ENCODE measurements around the gene SMYD3.

The SMYD3 gene

GRCh38 chr1:245923215-245923614 lies 583.9 kb downstream of the SMYD3 start:
- no peak overlapping the region for H3K4me2 ChIP-seq
- no peak overlapping the region for H3K27ac ChIP-seq
- H3K27me3 ChIP-seq = no peaks in the 10 kb centered on the region
- no peak for TF ChIP-seq Cebpa-rat (IDR thresholded peaks at IDR 0.05)
- peaks cover 9 to 22% (median 16%) of the 10 kb centered on the region in 11 experiments for H3K9me3 ChIP-seq (replicated peaks in 1 of 11)
- H3K4me3 ChIP-seq = no peak overlapping the region
- H3K9ac ChIP-seq = no peak overlapping the region
- no peaks in the 10 kb centered on the region for H3K4me1 ChIP-seq
- H3K36me3 ChIP-seq = peaks cover 0 to 21% (median 13%) of the 10 kb centered on the region in 11 experiments; a peak in 12 of 22 replicates
- H4K20me1 ChIP-seq = no peaks in the 10 kb centered on the region

- no peaks in the 10 kb centered on the region for H4K20me1 ChIP-seq
- no peak overlapping the region for H3K4me3 ChIP-seq
- no peak overlapping the region for H3K9ac ChIP-seq
- peaks cover 0 to 8% (median 0%) of the 10 kb centered on the region in 11 experiments; a peak in 8 of 22 replicates for H3K36me3 ChIP-seq
- H3K4me2 ChIP-seq = no peak overlapping the region
- no peak overlapping the region for H3K27ac ChIP-seq
- H3K9me3 ChIP-seq (replicated peaks in 1 of 11) = peaks cover 9 to 22% (median 16%) of the 10 kb centered on the region in 11 experiments
- TF ChIP-seq Cebpa-rat (IDR thresholded peaks at IDR 0.05) = no peak
- H3K27me3 ChIP-seq = no peaks in the 10 kb centered on the region
- H3K4me1 ChIP-seq = no peaks in the 10 kb centered on the region
Measured at GRCh38 chr1:245921417-245921816, 585.7 kb downstream of the SMYD3 start.

- peaks cover 17 to 29% (median 24%) of the 10 kb centered on the region in 11 experiments for H3K9me3 ChIP-seq (replicated peaks in 1 of 11)
- H3K27me3 ChIP-seq = no peaks in the 10 kb centered on the region
- H3K4me1 ChIP-seq = no peaks in the 10 kb centered on the region
- no peaks in the 10 kb centered on the region for H4K20me1 ChIP-seq
- no peak overlapping the region for H3K4me2 ChIP-seq
- H3K9ac ChIP-seq = no peak overlapping the region
- no peak overlapping the region for H3K4me3 ChIP-seq
- peaks cover 0 to 21% (median 10%) of the 10 kb centered on the region in 11 experiments; a peak in 16 of 22 replicates for H3K36me3 ChIP-seq
- no peak overlapping the region for H3K27ac ChIP-seq
- no peak for TF ChIP-seq Cebpa-rat (IDR thresholded peaks at IDR 0.05)
Measured at GRCh38 chr1:245917403-245917802, 589.7 kb downstream of the SMYD3 start.

- no peak overlapping the region for H3K4me2 ChIP-seq
- no peaks in the 10 kb centered on the region for H3K4me1 ChIP-seq
- no peaks in the 10 kb centered on the region for H4K20me1 ChIP-seq
- H3K27ac ChIP-seq = no peak overlapping the region
- H3K27me3 ChIP-seq = no peaks in the 10 kb centered on the region
- no peak for TF ChIP-seq Cebpa-rat (IDR thresholded peaks at IDR 0.05)
- H3K9me3 ChIP-seq (replicated peaks in 1 of 11) = peaks cover 7 to 20% (median 15%) of the 10 kb centered on the region in 11 experiments; a peak in 20 of 22 replicates
- H3K36me3 ChIP-seq = peaks cover 0 to 20% (median 9%) of the 10 kb centered on the region in 11 experiments; a peak in 15 of 22 replicates
- H3K4me3 ChIP-seq = no peak overlapping the region
- no peak overlapping the region for H3K9ac ChIP-seq
Measured at GRCh38 chr1:245915841-245916240, 591.2 kb downstream of the SMYD3 start.

- Histone ChIP-seq H3K4me3 (no peak overlapping the region), H3K27me3 (no peaks in the 10 kb centered on the region), H3K9ac (no peak overlapping the region), H3K9me3 (replicated peaks in 1 of 11) (peaks cover 7 to 15% (median 10%) of the 10 kb centered on the region in 11 experiments; a peak in 18 of 22 replicates), H4K20me1 (no peaks in the 10 kb centered on the region), H3K27ac (no peak overlapping the region), H3K4me2 (no peak overlapping the region), H3K36me3 (peaks cover 0 to 16% (median 9%) of the 10 kb centered on the region in 11 experiments; a peak in 15 of 22 replicates), H3K4me1 (no peaks in the 10 kb centered on the region)
- no peak for TF ChIP-seq Cebpa-rat (IDR thresholded peaks at IDR 0.05)
Measured at GRCh38 chr1:245915406-245915805, 591.7 kb downstream of the SMYD3 start.

GRCh38 chr1:245908543-245908942 lies 598.5 kb downstream of the SMYD3 start:
- Histone ChIP-seq H3K36me3 (peaks cover 2 to 21% (median 12%) of the 10 kb centered on the region in 11 experiments; a peak in 14 of 22 replicates), H4K20me1 (no peaks in the 10 kb centered on the region), H3K4me3 (no peak overlapping the region), H3K27ac (no peak overlapping the region), H3K4me1 (peaks cover 0 to 4% (median 1%) of the 10 kb centered on the region in 10 experiments; a peak in 10 of 20 replicates), H3K27me3 (no peaks in the 10 kb centered on the region), H3K9ac (no peak overlapping the region), H3K4me2 (no peak overlapping the region), H3K9me3 (replicated peaks in 1 of 11) (peaks cover 7 to 22% (median 16%) of the 10 kb centered on the region in 11 experiments; a peak in 21 of 22 replicates)
- no peak for TF ChIP-seq Cebpa-rat (IDR thresholded peaks at IDR 0.05)

- peaks cover 11 to 35% (median 25%) of the 10 kb centered on the region in 11 experiments; a peak in 21 of 22 replicates for H3K9me3 ChIP-seq (replicated peaks in 1 of 11)
- H3K4me2 ChIP-seq = no peak overlapping the region
- H3K4me3 ChIP-seq = no peak overlapping the region
- no peak for TF ChIP-seq Cebpa-rat (IDR thresholded peaks at IDR 0.05)
- H4K20me1 ChIP-seq = no peaks in the 10 kb centered on the region
- H3K9ac ChIP-seq = no peak overlapping the region
- no peak overlapping the region for H3K27ac ChIP-seq
- no peaks in the 10 kb centered on the region for H3K27me3 ChIP-seq
- peaks cover 10 to 26% (median 16%) of the 10 kb centered on the region in 10 experiments for H3K4me1 ChIP-seq
- H3K36me3 ChIP-seq = peaks cover 3 to 24% (median 12%) of the 10 kb centered on the region in 11 experiments; a peak in 14 of 22 replicates
Measured at GRCh38 chr1:245906207-245906606, 600.9 kb downstream of the SMYD3 start.

- H4K20me1 ChIP-seq = no peaks in the 10 kb centered on the region
- H3K27me3 ChIP-seq = no peaks in the 10 kb centered on the region
- peaks cover 3 to 32% (median 14%) of the 10 kb centered on the region in 11 experiments; a peak in 15 of 22 replicates for H3K36me3 ChIP-seq
- H3K4me2 ChIP-seq = peak overlapping the region in 5 of 11 experiments; percentile 9 to 53 (median 44); a peak in 6 of 22 replicates
- H3K9ac ChIP-seq = no peak overlapping the region
- peaks cover 18 to 47% (median 35%) of the 10 kb centered on the region in 10 experiments for H3K4me1 ChIP-seq
- no peak overlapping the region for H3K4me3 ChIP-seq
- peaks cover 11 to 42% (median 29%) of the 10 kb centered on the region in 11 experiments; a peak in 21 of 22 replicates for H3K9me3 ChIP-seq (replicated peaks in 1 of 11)
- H3K27ac ChIP-seq = peak overlapping the region in 8 of 11 experiments; percentile 4 to 96 (median 72); a peak in 12 of 22 replicates
- TF ChIP-seq Cebpa-rat (IDR thresholded peaks at IDR 0.05) = no peak
Measured at GRCh38 chr1:245903851-245904250, 603.2 kb downstream of the SMYD3 start.

GRCh38 chr1:245901565-245901964 lies 605.5 kb downstream of the SMYD3 start:
- Histone ChIP-seq H3K4me3 (no peak overlapping the region), H3K27me3 (no peaks in the 10 kb centered on the region), H3K9me3 (replicated peaks in 1 of 11) (peaks cover 11 to 42% (median 29%) of the 10 kb centered on the region in 11 experiments; a peak in 21 of 22 replicates), H3K27ac (peak overlapping the region in 10 of 11 experiments; percentile 3 to 96 (median 91); a peak in 19 of 22 replicates), H4K20me1 (no peaks in the 10 kb centered on the region), H3K9ac (peak overlapping the region in 9 of 11 experiments; percentile 25 to 79 (median 71); a peak in 17 of 22 replicates), H3K4me1 (peaks cover 26 to 68% (median 51%) of the 10 kb centered on the region in 10 experiments), H3K4me2 (peak overlapping the region; percentile 45 to 88 (median 69)), H3K36me3 (peaks cover 3 to 32% (median 14%) of the 10 kb centered on the region in 11 experiments; a peak in 15 of 22 replicates)
- no peak for TF ChIP-seq Cebpa-rat (IDR thresholded peaks at IDR 0.05)

All from BLaER1 treated with 17β-estradiol and CSF1 and Interleukin-3, amounts not matched to agents 10 nM and 100 nM (cell line).